GM12874 (cell line): ENCODE measurements around the gene MAZ.

Experiments
- TF ChIP-seq, protein P1 (sequence below): IDR thresholded peaks from 2 replicates; pipeline ENCODE4 v1.5.1; 2011; ENCODE audit warnings: low read depth, mild to moderate bottlenecking, control low read depth, low read length, moderate library complexity; ENCODE audit not compliant: insufficient read depth

The MAZ gene

DNA sequence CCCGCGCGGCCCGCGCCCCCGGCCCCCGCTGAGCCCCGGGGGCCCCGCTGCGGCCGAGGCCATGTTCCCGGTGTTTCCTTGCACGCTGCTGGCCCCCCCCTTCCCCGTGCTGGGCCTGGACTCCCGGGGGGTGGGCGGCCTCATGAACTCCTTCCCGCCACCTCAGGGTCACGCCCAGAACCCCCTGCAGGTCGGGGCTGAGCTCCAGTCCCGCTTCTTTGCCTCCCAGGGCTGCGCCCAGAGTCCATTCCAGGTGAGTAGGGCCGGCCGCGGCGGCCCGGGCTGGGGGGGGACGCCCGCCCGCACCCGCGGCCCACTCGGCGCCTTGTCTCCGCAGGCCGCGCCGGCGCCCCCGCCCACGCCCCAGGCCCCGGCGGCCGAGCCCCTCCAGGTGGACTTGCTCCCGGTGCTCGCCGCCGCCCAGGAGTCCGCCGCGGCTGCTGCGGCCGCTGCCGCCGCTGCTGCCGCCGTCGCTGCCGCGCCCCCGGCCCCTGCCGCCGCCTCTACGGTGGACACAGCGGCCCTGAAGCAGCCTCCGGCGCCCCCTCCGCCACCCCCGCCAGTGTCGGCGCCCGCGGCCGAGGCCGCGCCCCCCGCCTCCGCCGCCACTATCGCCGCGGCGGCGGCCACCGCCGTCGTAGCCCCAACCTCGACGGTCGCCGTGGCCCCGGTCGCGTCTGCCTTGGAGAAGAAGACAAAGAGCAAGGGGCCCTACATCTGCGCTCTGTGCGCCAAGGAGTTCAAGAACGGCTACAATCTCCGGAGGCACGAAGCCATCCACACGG lies 504 bp downstream of the MAZ start:
- TF ChIP-seq, protein P1, sequence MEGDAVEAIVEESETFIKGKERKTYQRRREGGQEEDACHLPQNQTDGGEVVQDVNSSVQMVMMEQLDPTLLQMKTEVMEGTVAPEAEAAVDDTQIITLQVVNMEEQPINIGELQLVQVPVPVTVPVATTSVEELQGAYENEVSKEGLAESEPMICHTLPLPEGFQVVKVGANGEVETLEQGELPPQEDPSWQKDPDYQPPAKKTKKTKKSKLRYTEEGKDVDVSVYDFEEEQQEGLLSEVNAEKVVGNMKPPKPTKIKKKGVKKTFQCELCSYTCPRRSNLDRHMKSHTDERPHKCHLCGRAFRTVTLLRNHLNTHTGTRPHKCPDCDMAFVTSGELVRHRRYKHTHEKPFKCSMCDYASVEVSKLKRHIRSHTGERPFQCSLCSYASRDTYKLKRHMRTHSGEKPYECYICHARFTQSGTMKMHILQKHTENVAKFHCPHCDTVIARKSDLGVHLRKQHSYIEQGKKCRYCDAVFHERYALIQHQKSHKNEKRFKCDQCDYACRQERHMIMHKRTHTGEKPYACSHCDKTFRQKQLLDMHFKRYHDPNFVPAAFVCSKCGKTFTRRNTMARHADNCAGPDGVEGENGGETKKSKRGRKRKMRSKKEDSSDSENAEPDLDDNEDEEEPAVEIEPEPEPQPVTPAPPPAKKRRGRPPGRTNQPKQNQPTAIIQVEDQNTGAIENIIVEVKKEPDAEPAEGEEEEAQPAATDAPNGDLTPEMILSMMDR, result no peak

DNA sequence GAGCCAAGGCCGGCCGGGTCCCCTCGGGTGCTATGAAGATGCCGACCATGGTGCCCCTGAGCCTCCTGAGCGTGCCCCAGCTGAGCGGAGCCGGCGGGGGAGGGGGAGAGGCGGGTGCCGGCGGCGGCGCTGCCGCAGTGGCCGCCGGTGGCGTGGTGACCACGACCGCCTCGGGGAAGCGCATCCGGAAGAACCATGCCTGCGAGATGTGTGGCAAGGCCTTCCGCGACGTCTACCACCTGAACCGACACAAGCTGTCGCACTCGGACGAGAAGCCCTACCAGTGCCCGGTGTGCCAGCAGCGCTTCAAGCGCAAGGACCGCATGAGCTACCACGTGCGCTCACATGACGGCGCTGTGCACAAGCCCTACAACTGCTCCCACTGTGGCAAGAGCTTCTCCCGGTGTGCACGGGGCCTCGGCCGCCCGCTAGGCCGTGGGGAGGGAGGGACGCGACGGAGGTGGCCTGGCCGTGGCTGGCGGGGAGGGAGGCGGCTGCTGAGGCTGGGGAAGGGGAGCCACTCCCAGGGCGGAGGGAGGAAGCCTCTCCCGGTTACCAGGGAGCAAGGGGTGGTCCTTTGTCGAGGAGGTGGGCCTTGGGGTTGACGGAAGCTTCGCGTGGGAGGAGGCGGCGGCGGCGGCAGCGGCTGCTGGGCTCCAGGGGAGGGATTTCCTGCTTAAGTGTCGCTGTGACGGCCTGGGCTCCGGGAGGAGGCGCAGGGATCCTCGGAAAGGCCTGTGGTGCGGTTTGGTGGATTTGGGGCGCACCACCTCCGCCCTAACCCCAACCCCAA lies 1.3 kb downstream of the MAZ start:
- TF ChIP-seq, protein P1, result peak; percentile 88

DNA sequence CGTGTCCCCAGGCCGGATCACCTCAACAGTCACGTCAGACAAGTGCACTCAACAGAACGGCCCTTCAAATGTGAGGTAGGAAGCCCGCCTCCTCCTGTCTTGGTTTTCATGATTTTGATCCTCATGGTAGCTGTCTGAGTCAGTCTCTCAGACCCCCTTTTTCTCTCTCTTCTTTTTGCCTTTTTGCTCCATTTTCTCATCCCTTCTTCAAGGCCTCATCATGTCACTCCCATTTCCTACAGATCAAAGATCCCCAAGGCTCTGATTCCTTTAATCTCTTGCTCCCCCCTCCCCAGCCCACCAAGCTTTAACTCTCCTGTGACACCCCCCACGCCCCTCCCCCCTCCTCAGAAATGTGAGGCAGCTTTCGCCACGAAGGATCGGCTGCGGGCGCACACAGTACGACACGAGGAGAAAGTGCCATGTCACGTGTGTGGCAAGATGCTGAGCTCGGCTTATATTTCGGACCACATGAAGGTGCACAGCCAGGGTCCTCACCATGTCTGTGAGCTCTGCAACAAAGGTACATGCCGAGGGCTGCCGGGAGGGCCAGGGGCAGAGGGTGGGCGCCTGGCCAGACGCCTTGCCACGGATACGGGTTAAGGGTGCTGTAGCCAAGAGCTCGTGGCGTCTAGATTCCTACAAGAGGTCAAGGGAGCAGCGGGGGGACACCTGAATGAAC lies 2.0 kb downstream of the MAZ start:
- TF ChIP-seq, protein P1, result no peak

DNA sequence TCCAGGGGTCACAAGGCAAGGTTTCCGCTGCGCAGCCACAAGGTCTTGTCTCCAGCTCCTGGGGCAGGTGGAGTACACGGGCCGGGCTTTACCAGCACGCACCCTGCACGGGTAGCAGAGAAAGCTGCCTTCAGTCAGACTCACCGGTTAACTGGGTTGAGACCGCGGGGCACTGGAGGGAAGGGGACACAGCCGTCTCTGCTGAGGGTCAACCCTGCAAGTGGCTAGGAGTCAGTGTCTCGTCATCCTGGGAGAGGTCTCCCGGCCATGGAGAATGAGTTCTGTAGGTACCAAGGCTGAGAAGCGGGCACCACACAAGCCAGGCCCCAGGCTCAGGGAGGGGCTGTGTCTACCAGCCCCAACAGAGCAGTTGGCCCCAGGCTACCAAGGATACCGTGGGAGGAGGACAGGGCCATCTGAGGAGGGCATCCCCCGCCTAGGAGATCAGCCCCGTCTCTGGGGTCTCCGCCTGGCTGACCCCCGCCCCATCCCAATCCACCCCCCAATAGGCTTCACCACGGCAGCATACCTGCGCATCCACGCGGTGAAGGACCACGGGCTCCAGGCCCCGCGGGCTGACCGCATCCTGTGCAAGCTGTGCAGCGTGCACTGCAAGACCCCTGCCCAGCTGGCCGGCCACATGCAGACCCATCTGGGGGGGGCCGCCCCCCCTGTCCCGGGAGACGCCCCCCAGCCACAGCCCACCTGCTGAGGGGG lies 2.9 kb downstream of the MAZ start:
- TF ChIP-seq, protein P1, result no peak

DNA sequence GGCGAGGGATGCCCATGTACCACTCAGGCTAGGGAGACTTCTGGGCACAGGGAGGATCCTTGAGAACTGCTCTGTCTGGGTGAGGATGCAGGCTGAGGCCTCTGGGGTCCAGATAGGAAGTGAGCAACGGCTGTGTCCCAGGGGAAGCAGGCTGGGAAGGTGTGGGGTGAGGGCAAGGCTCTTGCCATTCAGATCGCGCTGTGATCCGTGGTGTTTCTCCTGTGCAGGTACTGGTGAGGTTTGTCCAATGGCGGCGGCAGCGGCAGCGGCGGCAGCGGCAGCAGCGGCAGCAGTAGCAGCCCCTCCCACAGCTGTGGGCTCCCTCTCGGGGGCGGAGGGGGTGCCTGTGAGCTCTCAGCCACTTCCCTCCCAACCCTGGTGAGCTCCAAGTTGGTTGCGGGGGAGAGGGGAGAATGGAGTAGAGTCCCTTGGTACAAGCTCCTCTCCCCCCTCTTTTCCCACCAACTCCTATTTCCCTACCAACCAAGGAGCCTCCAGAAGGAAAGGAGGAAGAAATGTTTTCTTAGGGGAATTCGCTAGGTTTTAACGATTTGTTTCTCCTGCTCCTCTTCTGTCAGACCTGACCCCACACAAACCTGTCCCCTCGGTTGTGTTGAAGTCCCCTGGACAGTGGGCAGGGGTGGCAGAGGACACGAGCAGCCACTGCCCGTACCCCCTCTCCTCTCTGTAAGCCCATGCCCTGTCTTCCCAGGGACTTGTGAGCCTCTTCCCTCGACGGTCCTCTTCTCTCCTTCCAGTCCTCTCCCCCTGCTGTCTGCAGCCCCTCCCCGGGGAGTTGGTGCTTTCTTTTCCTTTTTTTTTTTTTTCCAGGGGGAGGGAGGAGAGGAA lies 3.7 kb downstream of the MAZ start:
- TF ChIP-seq, protein P1, result no peak

DNA sequence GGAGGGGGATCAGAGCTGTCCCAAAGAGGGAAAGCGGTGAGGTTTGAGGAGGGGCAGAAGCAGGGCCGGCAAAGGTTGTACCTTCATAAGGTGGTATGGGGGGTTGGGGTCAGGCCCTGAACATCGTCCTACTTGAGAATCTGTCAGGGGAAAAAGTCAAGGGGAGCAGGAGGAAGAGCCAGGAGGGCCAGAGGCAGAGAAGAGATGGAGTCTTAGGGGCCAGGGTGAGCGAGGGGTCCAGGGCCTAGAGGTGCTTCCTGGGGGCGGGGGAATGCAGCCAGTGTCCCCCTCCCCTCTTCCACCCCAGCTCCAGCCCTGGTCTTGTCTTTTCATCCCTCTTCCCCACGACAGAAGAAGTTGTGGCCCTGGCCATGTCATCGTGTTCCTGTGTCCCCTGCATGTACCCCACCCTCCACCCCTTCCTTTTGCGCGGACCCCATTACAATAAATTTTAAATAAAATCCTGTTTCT lies 4.4 kb downstream of the MAZ start:
- TF ChIP-seq, protein P1, result no peak
